AG09319 (cell line): ENCODE measurements around the gene DSCAM.
A peak's percentile ranks its signal among the peaks of the same experiment; 100 is the strongest.

Experiments used
- DNase-seq: peaks from one replicate; pipeline ENCODE4 v3.0.0-alpha.2; 2010; ENCODE audit warnings: low read depth; ENCODE audit errors: extremely low read depth
- TF ChIP-seq, protein P1 (sequence below): IDR thresholded peaks from 2 replicates; pipeline ENCODE4 v1.5.1; 2011; ENCODE audit warnings: low read depth, mild to moderate bottlenecking, inconsistent platforms, low read length, moderate library complexity

Gene DSCAM

DNA sequence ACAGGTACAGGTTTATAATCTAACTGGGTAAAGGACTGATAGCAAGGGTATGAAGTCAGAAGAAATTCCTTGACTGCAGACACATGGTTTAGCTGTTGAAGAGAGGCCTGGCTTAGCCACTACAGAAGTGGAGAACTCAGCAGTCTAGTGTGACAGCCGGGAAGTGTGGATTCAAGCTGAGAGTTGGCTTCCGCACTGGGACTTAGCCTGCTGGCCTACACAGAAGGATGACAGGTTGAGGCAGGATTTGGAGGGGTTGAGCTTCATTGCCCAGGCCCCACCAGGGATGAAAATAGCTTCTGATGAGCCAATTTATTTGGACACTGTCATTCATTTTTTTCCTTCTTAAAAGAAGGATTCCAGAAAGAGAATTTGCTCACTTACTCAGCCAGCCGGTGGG, 695.3 kb downstream of the DSCAM start:
- TF ChIP-seq, protein P1, sequence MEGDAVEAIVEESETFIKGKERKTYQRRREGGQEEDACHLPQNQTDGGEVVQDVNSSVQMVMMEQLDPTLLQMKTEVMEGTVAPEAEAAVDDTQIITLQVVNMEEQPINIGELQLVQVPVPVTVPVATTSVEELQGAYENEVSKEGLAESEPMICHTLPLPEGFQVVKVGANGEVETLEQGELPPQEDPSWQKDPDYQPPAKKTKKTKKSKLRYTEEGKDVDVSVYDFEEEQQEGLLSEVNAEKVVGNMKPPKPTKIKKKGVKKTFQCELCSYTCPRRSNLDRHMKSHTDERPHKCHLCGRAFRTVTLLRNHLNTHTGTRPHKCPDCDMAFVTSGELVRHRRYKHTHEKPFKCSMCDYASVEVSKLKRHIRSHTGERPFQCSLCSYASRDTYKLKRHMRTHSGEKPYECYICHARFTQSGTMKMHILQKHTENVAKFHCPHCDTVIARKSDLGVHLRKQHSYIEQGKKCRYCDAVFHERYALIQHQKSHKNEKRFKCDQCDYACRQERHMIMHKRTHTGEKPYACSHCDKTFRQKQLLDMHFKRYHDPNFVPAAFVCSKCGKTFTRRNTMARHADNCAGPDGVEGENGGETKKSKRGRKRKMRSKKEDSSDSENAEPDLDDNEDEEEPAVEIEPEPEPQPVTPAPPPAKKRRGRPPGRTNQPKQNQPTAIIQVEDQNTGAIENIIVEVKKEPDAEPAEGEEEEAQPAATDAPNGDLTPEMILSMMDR = no peak
- DNase-seq = no peak

DNA sequence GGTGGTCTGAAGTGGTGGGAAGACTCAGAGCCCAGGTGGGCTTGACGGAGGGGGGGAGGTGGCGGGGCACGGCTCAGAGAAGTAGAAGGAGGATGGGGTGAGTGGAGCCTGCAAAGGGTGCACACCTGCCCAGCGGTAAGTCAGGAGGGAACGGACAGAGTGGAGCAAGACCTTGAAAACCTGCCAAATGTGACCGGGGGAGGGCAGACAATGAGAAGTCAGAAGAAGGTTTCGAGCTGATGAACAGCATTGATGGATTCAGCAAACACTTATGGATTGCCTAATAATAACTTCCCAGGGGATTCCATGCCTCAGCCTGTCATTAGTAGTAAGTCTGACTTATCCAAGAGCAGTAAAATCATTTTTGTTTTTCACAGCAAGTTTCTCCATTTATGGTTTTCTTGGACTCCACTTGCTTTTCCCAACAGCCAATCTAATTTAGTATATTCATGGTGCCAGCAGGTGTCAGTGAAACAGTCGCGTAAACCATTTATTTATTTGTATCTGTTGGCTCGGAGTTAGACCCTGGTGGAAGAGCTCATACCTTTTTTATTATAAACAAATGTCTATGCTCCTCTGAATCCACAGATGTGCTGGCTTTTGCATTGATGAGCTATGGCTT, 700.6 kb downstream of the DSCAM start:
- DNase-seq = no peak
- TF ChIP-seq, protein P1 = no peak

DNA sequence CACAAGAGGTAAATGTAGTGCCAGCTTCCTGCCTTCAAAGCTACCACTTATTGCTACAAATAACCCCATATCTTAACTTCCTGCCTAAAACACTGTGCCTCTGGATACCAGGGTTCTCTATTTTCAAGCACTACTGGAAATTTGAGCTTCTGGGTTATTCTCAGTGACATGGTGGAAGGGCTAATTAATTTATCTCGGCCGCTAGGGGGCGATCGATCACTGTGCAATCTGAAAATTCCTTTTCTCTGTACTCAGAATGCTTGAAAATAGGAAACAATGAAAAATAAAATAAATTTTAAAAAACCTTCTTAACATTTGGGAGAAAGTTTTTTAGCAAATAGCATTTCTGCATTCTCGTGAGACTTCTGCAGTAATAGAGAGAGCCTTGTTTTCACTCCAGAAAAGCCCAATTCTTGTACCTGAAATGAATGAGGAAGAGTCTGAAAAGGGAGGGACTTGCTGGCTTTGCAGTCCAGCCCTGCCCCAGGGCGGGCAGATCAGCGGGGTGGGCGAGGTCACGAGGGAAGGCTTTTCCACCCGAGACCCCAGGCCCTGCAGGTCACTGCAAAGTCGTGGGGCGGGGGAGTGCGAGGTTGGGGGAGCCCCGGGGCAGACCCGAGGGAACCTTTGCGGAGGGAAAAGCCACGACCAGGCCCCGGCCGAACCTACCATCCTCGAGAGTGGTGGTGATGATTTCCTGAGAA, 703.0 kb downstream of the DSCAM start:
- TF ChIP-seq, protein P1 = peak; percentile 37
- no peak for DNase-seq

DNA sequence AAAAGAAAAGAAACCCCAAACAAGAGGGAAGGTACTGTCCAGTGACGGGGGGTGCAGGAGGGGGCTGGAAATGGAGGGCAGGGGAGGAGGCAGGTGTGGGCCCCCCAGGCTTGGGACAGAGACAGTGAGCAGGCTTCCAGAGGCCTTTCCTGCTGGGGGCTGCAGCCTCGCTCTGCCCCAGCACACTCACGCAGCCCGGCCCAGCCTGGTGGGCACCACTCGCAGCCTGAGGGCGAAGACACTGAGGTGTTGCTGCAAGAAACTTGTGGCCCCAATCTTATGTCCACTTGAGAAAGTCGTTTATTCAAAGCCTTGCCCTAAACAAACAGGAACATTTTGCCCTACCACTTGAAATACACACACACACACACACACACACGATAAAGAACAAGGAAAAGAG, 705.3 kb downstream of the DSCAM start:
- TF ChIP-seq, protein P1 = no peak
- no peak for DNase-seq

DNA sequence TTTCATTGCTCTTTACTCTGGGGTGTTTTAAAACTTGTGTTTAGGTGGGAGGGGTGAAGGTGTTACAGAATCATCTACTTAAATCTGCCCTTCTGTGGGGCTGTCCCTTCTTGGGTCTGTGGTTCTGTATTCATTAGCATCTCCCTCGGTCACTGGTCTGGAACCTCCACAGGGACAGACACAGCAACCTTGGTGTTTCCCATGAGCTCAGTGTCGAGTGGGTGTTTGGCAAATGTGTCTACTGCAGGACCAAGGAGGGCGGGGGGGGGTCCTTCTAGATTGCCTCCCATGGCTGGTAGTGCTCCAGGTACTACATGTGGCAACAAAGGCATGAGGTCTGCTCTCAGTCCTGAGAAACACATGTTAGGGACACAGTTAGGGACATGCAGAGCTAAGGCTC, 706.3 kb downstream of the DSCAM start:
- no peak for DNase-seq
- TF ChIP-seq, protein P1 = no peak

DNA sequence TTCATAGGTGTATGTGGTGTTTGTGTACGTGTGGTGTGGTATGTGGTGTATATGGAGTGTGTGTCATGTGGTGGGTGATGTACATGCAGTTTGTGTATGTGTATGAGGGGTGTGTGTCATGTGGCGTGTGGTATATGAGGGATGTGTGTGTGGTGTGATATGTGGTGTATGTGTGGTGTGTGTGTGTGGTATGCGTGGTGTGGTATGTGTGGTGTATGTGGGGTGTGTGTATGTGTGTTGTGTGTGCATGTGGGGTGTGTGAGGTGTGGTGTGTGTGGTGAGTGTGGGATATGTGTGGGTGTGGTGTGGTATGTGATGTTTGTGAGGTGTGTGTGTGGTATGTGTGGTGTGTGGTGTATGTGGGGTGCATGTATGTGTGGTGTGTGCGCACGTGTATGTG, 707.3 kb downstream of the DSCAM start:
- TF ChIP-seq, protein P1 = no peak
- no peak for DNase-seq

DNA sequence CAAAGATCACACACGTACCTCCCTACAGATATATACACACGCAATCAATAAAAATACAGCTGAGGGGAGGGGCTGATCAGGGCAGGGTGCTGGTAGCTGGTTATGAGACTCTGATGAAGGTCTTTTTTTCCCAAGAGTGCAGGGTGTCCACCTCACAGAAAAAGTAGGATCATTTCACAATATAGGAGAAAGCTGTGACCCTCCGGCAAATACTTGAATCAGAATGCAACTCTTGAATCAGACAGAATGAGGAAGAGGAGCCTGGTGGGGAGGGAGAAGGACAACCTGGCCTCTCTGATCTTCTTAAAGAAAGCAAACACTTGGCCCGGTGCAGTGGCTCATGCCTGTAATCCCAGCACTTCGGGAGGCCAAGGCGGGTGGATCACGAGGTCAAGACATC, 710.4 kb downstream of the DSCAM start:
- TF ChIP-seq, protein P1 = no peak
- no peak for DNase-seq
